ENCODE results near the gene MTA1.

The MTA1 gene

GRCh38 chr14:105484069-105484996, 64.7 kb downstream of the MTA1 start:
- peaks cover 0 to 55% (median 11%) of the 10 kb centered on the region in 5 experiments for H3K27me3 ChIP-seq (replicated peaks in 2 of 5; ENCODE audit: control insufficient read depth in 4 of 5, insufficient read depth in 5 of 5, low read length in 4 of 5)
- CTCF ChIA-PET, result interaction anchor here (1.2 to 7.4 kb wide), 3 partner anchors 14 to 39 kb away, joined by 5 to 77 read pairs (median 11); no protein-coding TSS in a partner anchor
- POLR2A ChIA-PET, result interaction anchor here (0.8 to 1.0 kb wide), 2 partner anchors 10 to 277 kb away, joined by 3 read pairs; no protein-coding TSS in a partner anchor
- no peaks in the 10 kb centered on the region for H3K9me3 ChIP-seq (ENCODE audit: control extremely low read depth in 1 of 5, control insufficient read depth in 4 of 5, insufficient read depth in 2 of 5, low read depth in 1 of 5, low read length in 4 of 5)
- DNase-seq, result peak in 1 of 3 donors; percentile 38
- 86% methylated on average over 18 of the region's 20 CpGs for WGBS (ENCODE audit: insufficient coverage)
- peaks cover 0 to 98% (median 77%) of the 10 kb centered on the region in 4 experiments for H3K4me1 ChIP-seq (ENCODE audit: control extremely low read depth in 1 of 4, control insufficient read depth in 4 of 4, insufficient read depth in 4 of 4, low read length in 3 of 4)
- no peak overlapping the region for H3K4me3 ChIP-seq (ENCODE audit: control insufficient read depth in 1 of 7, extremely low read depth in 1 of 7, insufficient read depth in 4 of 7, low read depth in 2 of 7, low read length in 6 of 7)
- peaks cover 0 to 5% (median 0%) of the 10 kb centered on the region in 4 experiments for H3K36me3 ChIP-seq (ENCODE audit: control insufficient read depth in 4 of 4, insufficient read depth in 4 of 4, low read length in 3 of 4)
- no peak overlapping the region for H3K27ac ChIP-seq (ENCODE audit: insufficient read depth in 1 of 2, low read depth in 1 of 2, low read length in 2 of 2, poor library complexity in 1 of 2, severe bottlenecking in 2 of 2)

GRCh38 chr14:105484997-105485393, 65.4 kb downstream of the MTA1 start:
- CTCF ChIA-PET, result interaction anchor here (1.2 to 7.4 kb wide), 4 partner anchors 14 to 119 kb away, joined by 3 to 77 read pairs (median 8); no protein-coding TSS in a partner anchor
- no peak overlapping the region for H3K4me3 ChIP-seq (ENCODE audit: control insufficient read depth in 1 of 7, extremely low read depth in 1 of 7, insufficient read depth in 4 of 7, low read depth in 2 of 7, low read length in 6 of 7)
- DNase-seq, result no peak
- WGBS (ENCODE audit: insufficient coverage), result 87% methylated on average over 9 of the region's 16 CpGs
- no peaks in the 10 kb centered on the region for H3K36me3 ChIP-seq (ENCODE audit: control insufficient read depth in 4 of 4, insufficient read depth in 4 of 4, low read length in 3 of 4)
- H3K9me3 ChIP-seq (ENCODE audit: control extremely low read depth in 1 of 5, control insufficient read depth in 4 of 5, insufficient read depth in 2 of 5, low read depth in 1 of 5, low read length in 4 of 5), result no peaks in the 10 kb centered on the region
- POLR2A ChIA-PET, result interaction anchor here (0.8 kb wide), 1 partner anchor 278 kb away, joined by 3 read pairs; no protein-coding TSS in a partner anchor
- H3K27me3 ChIP-seq (replicated peaks in 2 of 5; ENCODE audit: control insufficient read depth in 4 of 5, insufficient read depth in 5 of 5, low read length in 4 of 5), result peaks cover 0 to 48% (median 7%) of the 10 kb centered on the region in 5 experiments
- no peak overlapping the region for H3K27ac ChIP-seq (ENCODE audit: insufficient read depth in 1 of 2, low read depth in 1 of 2, low read length in 2 of 2, poor library complexity in 1 of 2, severe bottlenecking in 2 of 2)
- peaks cover 0 to 97% (median 80%) of the 10 kb centered on the region in 4 experiments for H3K4me1 ChIP-seq (ENCODE audit: control extremely low read depth in 1 of 4, control insufficient read depth in 4 of 4, insufficient read depth in 4 of 4, low read length in 3 of 4)

GRCh38 chr14:105485739-105486162, 66.1 kb downstream of the MTA1 start:
- ChIA-PET POLR2A (interaction anchor here (0.7 to 1.4 kb wide), 3 partner anchors 14 to 54 kb away, joined by 3 to 4 read pairs (median 3); no protein-coding TSS in a partner anchor), CTCF (interaction anchor here (0.7 to 7.4 kb wide), 10 partner anchors 15 to 120 kb away, joined by 3 to 77 read pairs (median 4); no protein-coding TSS in a partner anchor)
- Histone ChIP-seq H3K4me1 (ENCODE audit: control extremely low read depth in 1 of 4, control insufficient read depth in 4 of 4, insufficient read depth in 4 of 4, low read length in 3 of 4) (peaks cover 0 to 95% (median 79%) of the 10 kb centered on the region in 4 experiments), H3K9me3 (ENCODE audit: control extremely low read depth in 1 of 5, control insufficient read depth in 4 of 5, insufficient read depth in 2 of 5, low read depth in 1 of 5, low read length in 4 of 5) (no peaks in the 10 kb centered on the region), H3K27ac (ENCODE audit: insufficient read depth in 1 of 2, low read depth in 1 of 2, low read length in 2 of 2, poor library complexity in 1 of 2, severe bottlenecking in 2 of 2) (no peak overlapping the region), H3K27me3 (replicated peaks in 2 of 5; ENCODE audit: control insufficient read depth in 4 of 5, insufficient read depth in 5 of 5, low read length in 4 of 5) (peaks cover 0 to 42% (median 7%) of the 10 kb centered on the region in 5 experiments), H3K4me3 (ENCODE audit: control insufficient read depth in 1 of 7, extremely low read depth in 1 of 7, insufficient read depth in 4 of 7, low read depth in 2 of 7, low read length in 6 of 7) (peak overlapping the region in 4 of 7 experiments; percentile 21 to 81 (median 70)), H3K36me3 (ENCODE audit: control insufficient read depth in 4 of 4, insufficient read depth in 4 of 4, low read length in 3 of 4) (no peaks in the 10 kb centered on the region)
- 16% methylated on average over 12 of the region's 12 CpGs for WGBS (ENCODE audit: insufficient coverage)
- peak; percentile 82 to 87 (median 85) for DNase-seq

GRCh38 chr14:105486163-105486973, 66.7 kb downstream of the MTA1 start, which contains the start of gene CRIP1:
Gene CRIP1, plus strand, starts transcription at chr14:105486886. Its CDS starts 374 bp downstream, at chr14:105487260.
- DNase-seq, result no peak
- Histone ChIP-seq H3K27ac (ENCODE audit: insufficient read depth in 1 of 2, low read depth in 1 of 2, low read length in 2 of 2, poor library complexity in 1 of 2, severe bottlenecking in 2 of 2) (peak within 1 kb of the TSS in 1 of 2 experiments; percentile 49), H3K27me3 (replicated peaks in 2 of 5; ENCODE audit: control insufficient read depth in 4 of 5, insufficient read depth in 5 of 5, low read length in 4 of 5) (peaks cover 0 to 42% (median 7%) of the 10 kb centered on the region in 5 experiments), H3K4me3 (ENCODE audit: control insufficient read depth in 1 of 7, extremely low read depth in 1 of 7, insufficient read depth in 4 of 7, low read depth in 2 of 7, low read length in 6 of 7) (peak within 1 kb of the TSS; percentile 37 to 81 (median 61)), H3K4me1 (ENCODE audit: control extremely low read depth in 1 of 4, control insufficient read depth in 4 of 4, insufficient read depth in 4 of 4, low read length in 3 of 4) (peaks cover 0 to 90% (median 74%) of the 10 kb centered on the region in 4 experiments), H3K36me3 (ENCODE audit: control insufficient read depth in 4 of 4, insufficient read depth in 4 of 4, low read length in 3 of 4) (no peaks in the 10 kb centered on the region), H3K9me3 (ENCODE audit: control extremely low read depth in 1 of 5, control insufficient read depth in 4 of 5, insufficient read depth in 2 of 5, low read depth in 1 of 5, low read length in 4 of 5) (no peaks in the 10 kb centered on the region)
- CTCF ChIA-PET, result interaction anchor here (0.7 to 7.4 kb wide), 10 partner anchors 16 to 121 kb away, joined by 3 to 77 read pairs (median 4); no protein-coding TSS in a partner anchor
- 5% methylated on average over 52 of the region's 56 CpGs for WGBS (ENCODE audit: insufficient coverage)
- POLR2A ChIA-PET, result interaction anchor here (0.7 to 1.4 kb wide), 3 partner anchors 15 to 55 kb away, joined by 3 to 4 read pairs (median 3); no protein-coding TSS in a partner anchor

- ChIA-PET POLR2A (interaction anchor here (1.4 kb wide), 1 partner anchor 39 kb away, joined by 3 read pairs; no protein-coding TSS in a partner anchor), CTCF (interaction anchor here (1.1 to 7.4 kb wide), 6 partner anchors 16 to 118 kb away, joined by 3 to 77 read pairs (median 4); no protein-coding TSS in a partner anchor)
- peaks cover 0 to 91% (median 72%) of the 10 kb centered on the region in 4 experiments for H3K4me1 ChIP-seq (ENCODE audit: control extremely low read depth in 1 of 4, control insufficient read depth in 4 of 4, insufficient read depth in 4 of 4, low read length in 3 of 4)
- no peaks in the 10 kb centered on the region for H3K36me3 ChIP-seq (ENCODE audit: control insufficient read depth in 4 of 4, insufficient read depth in 4 of 4, low read length in 3 of 4)
- WGBS (ENCODE audit: insufficient coverage), result under 1% methylated on average over 45 of the region's 45 CpGs
- DNase-seq, result no peak
- peak overlapping the region in 1 of 2 experiments; percentile 49 for H3K27ac ChIP-seq (ENCODE audit: insufficient read depth in 1 of 2, low read depth in 1 of 2, low read length in 2 of 2, poor library complexity in 1 of 2, severe bottlenecking in 2 of 2)
- H3K4me3 ChIP-seq (ENCODE audit: control insufficient read depth in 1 of 7, extremely low read depth in 1 of 7, insufficient read depth in 4 of 7, low read depth in 2 of 7, low read length in 6 of 7), result peak overlapping the region; percentile 32 to 81 (median 61)
- no peaks in the 10 kb centered on the region for H3K9me3 ChIP-seq (ENCODE audit: control extremely low read depth in 1 of 5, control insufficient read depth in 4 of 5, insufficient read depth in 2 of 5, low read depth in 1 of 5, low read length in 4 of 5)
- peaks cover 0 to 42% (median 7%) of the 10 kb centered on the region in 5 experiments for H3K27me3 ChIP-seq (replicated peaks in 2 of 5; ENCODE audit: control insufficient read depth in 4 of 5, insufficient read depth in 5 of 5, low read length in 4 of 5)
These were observed 67.4 kb downstream of the MTA1 start for GRCh38 chr14:105486974-105487448.

GRCh38 chr14:105487449-105487985, 67.9 kb downstream of the MTA1 start:
- ChIA-PET CTCF (interaction anchor here (7.4 kb wide), 1 partner anchor 17 kb away, joined by 77 read pairs; no protein-coding TSS in a partner anchor), POLR2A (no interaction called here)
- peaks cover 0 to 88% (median 70%) of the 10 kb centered on the region in 4 experiments for H3K4me1 ChIP-seq (ENCODE audit: control extremely low read depth in 1 of 4, control insufficient read depth in 4 of 4, insufficient read depth in 4 of 4, low read length in 3 of 4)
- peaks cover 0 to 2% (median 0%) of the 10 kb centered on the region in 4 experiments for H3K36me3 ChIP-seq (ENCODE audit: control insufficient read depth in 4 of 4, insufficient read depth in 4 of 4, low read length in 3 of 4)
- 1% methylated on average over 39 of the region's 48 CpGs for WGBS (ENCODE audit: insufficient coverage)
- peak overlapping the region; percentile 37 to 81 (median 61) for H3K4me3 ChIP-seq (ENCODE audit: control insufficient read depth in 1 of 7, extremely low read depth in 1 of 7, insufficient read depth in 4 of 7, low read depth in 2 of 7, low read length in 6 of 7)
- H3K9me3 ChIP-seq (ENCODE audit: control extremely low read depth in 1 of 5, control insufficient read depth in 4 of 5, insufficient read depth in 2 of 5, low read depth in 1 of 5, low read length in 4 of 5), result no peaks in the 10 kb centered on the region
- H3K27me3 ChIP-seq (replicated peaks in 2 of 5; ENCODE audit: control insufficient read depth in 4 of 5, insufficient read depth in 5 of 5, low read length in 4 of 5), result peaks cover 0 to 42% (median 7%) of the 10 kb centered on the region in 5 experiments
- DNase-seq, result peak in 2 of 3 donors; percentile 53 to 65
- H3K27ac ChIP-seq (ENCODE audit: insufficient read depth in 1 of 2, low read depth in 1 of 2, low read length in 2 of 2, poor library complexity in 1 of 2, severe bottlenecking in 2 of 2), result peak overlapping the region in 1 of 2 experiments; percentile 49

Measured in common myeloid progenitor, CD34-positive (primary cell).